Endothelial cell of umbilical vein (primary cell): ENCODE measurements around the gene MTF1. TPM values are rescaled to one million over a fixed set of nuclear protein-coding genes. Genes with fewer than 3 reads are reported as not detected.
A peak's percentile ranks its signal among the peaks of the same experiment; 100 is the strongest.

Experiments
- BruUV-seq: library from RNA; stranded (reverse); fragments of 400-500 nt; replicated peaks from 2 replicates; lab custom pipeline; 2021; lab: Mats Ljungman, UMichigan
- CTCF ChIA-PET: fragments of 300-600, 350-600 bp; sonication (Branson Sonifier 250); formaldehyde crosslinking; loops from one replicate; lab custom pipeline; 2021; ENCODE audit warnings: antibody characterized with exemption, inconsistent platforms; lab: Charles Lee
- POLR2A ChIA-PET: fragments of 300-600, 350-600 bp; sonication (Branson Sonifier 250); formaldehyde crosslinking; loops from one replicate; lab custom pipeline; 2021; ENCODE audit warnings: antibody characterized with exemption, inconsistent platforms; lab: Charles Lee
- DNase-seq: peaks from one replicate; pipeline ENCODE4 v3.0.0-alpha.2; 2011; ENCODE audit warnings: low read depth, low spot score
- FAIRE-seq: peaks from 2 replicates; lab custom pipeline; 2011; peaks lifted over from hg19 to GRCh38; lab: Jason Lieb, UNC
- H2AFZ ChIP-seq: 2 replicates; pipeline ENCODE4 v1.6.0; 2012; ENCODE audit warnings: low read depth, low read length, control low read depth, inconsistent platforms
- H3K27ac ChIP-seq: 2 replicates; pipeline ENCODE4 v1.5.1; 2011; ENCODE audit warnings: low read depth, mild to moderate bottlenecking, control low read depth, low read length, moderate library complexity; ENCODE audit not compliant: insufficient read depth
- H3K27me3 ChIP-seq, 2 experiments: 2 replicates each; pipeline versions ENCODE4 v1.6.0 to v1.6.1; 2011; ENCODE audit warnings: low read length in 2 of 2, mixed read lengths in 1 of 2; ENCODE audit not compliant: control insufficient read depth in 2 of 2, insufficient read depth in 2 of 2
- H3K36me3 ChIP-seq, 2 experiments: 2 replicates in 1 of 2; 3 replicates in 1 of 2; pipeline ENCODE4 v1.5.1; 2011; ENCODE audit warnings: low read length in 2 of 2, mild to moderate bottlenecking in 1 of 2, moderate library complexity in 1 of 2; ENCODE audit not compliant: control insufficient read depth in 2 of 2, insufficient read depth in 2 of 2; ENCODE audit errors: extremely low read depth in 1 of 2
- H3K4me1 ChIP-seq: 3 replicates; pipeline ENCODE4 v1.5.1; 2011; ENCODE audit warnings: mild to moderate bottlenecking, low read length; ENCODE audit not compliant: control insufficient read depth, insufficient read depth; ENCODE audit errors: extremely low read depth
- H3K4me2 ChIP-seq: 2 replicates; pipeline ENCODE4 v1.6.1; 2011; ENCODE audit warnings: low read length, control low read depth, mixed read lengths; ENCODE audit not compliant: insufficient read depth
- H3K4me3 ChIP-seq, 3 experiments: fragments of 200-600 bp in 1 of 3; sonication (generic), shearing (Covaris generic) in 1 of 3; replicated peaks in 1 of 3; 2 replicates each; pipeline ENCODE4 v1.5.1; 2011 to 2016; ENCODE audit warnings: control low read depth in 3 of 3, low read length in 3 of 3, mild to moderate bottlenecking in 2 of 3, inconsistent platforms in 1 of 3, low read depth in 1 of 3, moderate library complexity in 1 of 3; ENCODE audit not compliant: insufficient read depth in 1 of 3
- H3K79me2 ChIP-seq: 2 replicates; pipeline ENCODE4 v1.6.0; 2012; ENCODE audit warnings: low read length, inconsistent platforms; ENCODE audit not compliant: control insufficient read depth, insufficient read depth
- H3K9ac ChIP-seq: replicated peaks from 2 replicates; pipeline ENCODE3; 2011; ENCODE audit warnings: low read length, control low read depth; ENCODE audit not compliant: insufficient read depth; ENCODE audit errors: extremely low read depth
- H3K9me1 ChIP-seq: replicated peaks from 3 replicates; pipeline ENCODE4 v1.6.0; 2011; ENCODE audit warnings: mild to moderate bottlenecking, low read length; ENCODE audit not compliant: control insufficient read depth, insufficient read depth; ENCODE audit errors: extremely low read depth
- H3K9me3 ChIP-seq: replicated peaks from 2 replicates; pipeline ENCODE4 v1.5.1; 2012; ENCODE audit warnings: low read length, inconsistent platforms; ENCODE audit not compliant: control insufficient read depth, insufficient read depth
- H4K20me1 ChIP-seq: replicated peaks from 2 replicates; pipeline ENCODE3; 2011; ENCODE audit warnings: mild to moderate bottlenecking, low read length; ENCODE audit not compliant: control insufficient read depth, insufficient read depth; ENCODE audit errors: extremely low read depth
- CTCF ChIP-seq, 2 donors: IDR thresholded peaks; 1 replicate in 1 of 2; 2 replicates in 1 of 2; pipeline ENCODE4 v1.5.1; 2011; ENCODE audit warnings: low read length in 2 of 2, mild to moderate bottlenecking in 2 of 2, moderate library complexity in 2 of 2, control low read depth in 1 of 2, inconsistent platforms in 1 of 2, low read depth in 1 of 2; ENCODE audit not compliant: insufficient read depth in 1 of 2; ENCODE audit errors: extremely low read depth in 1 of 2
- POLR2AphosphoS5 ChIP-seq: IDR thresholded peaks from 2 replicates; pipeline ENCODE4 v1.6.1; 2012; ENCODE audit warnings: low read depth, mild to moderate bottlenecking, control low read depth, low read length, moderate library complexity; ENCODE audit not compliant: insufficient read depth
- dilution Hi-C: fragments of 300-500 bp; cut with MboI; formaldehyde crosslinking; loops from one replicate; pipeline ENCODE4 v1.15.0; 2019; ENCODE audit warnings: low sequenced_read_pairs; ENCODE audit not compliant: extremely low pct_ligation_motif_present
- intact Hi-C: fragments of 100-400 bp; cut with micrococcal nuclease; formaldehyde crosslinking; loops from one replicate; pipeline ENCODE4 v1.10.0; 2022
- polyA plus RNA-seq, 4 experiments: library from polyadenylated mRNA; depleted of rRNA in 3 of 4; stranded (reverse) in 3 of 4; unstranded in 1 of 4; fragments of >200 nt; gene quantifications; 2 replicates each; pipeline versions ENCODE4 v1.2.1 to v1.2.3, GENCODE V29; 2011 to 2012; ENCODE audit warnings: missing spikeins in 1 of 4
- total RNA-seq: library from RNA; stranded (reverse); gene quantifications from 2 replicates; pipeline ENCODE4 v1.2.3, GENCODE V29; 2021

MTF1 gene
- total and polyA plus RNA-seq, 2 donors (not counting 3 experiments of a cell fraction or from before 2014, with no cell fraction given): 4.9 to 18.5 TPM

GRCh38 chr1:37890378-37891014 is 31.1 kb upstream of the MTF1 start:
- FAIRE-seq (peak; percentile 33), DNase-seq (peak; percentile 54)
- H3K27ac ChIP-seq: no peak overlapping the region
- POLR2A ChIA-PET: no interaction called here
- dilution Hi-C loops: no loop called here
- H3K9me3 ChIP-seq: no peaks in the 10 kb centered on the region
- intact Hi-C loops: loop anchor here (1.0 to 5.0 kb wide), 3 partner anchors 57 to 129 kb away; partner anchors contain the start of gene INPP5B
- CTCF ChIA-PET: interaction anchor here (0.7 kb wide), 1 partner anchor 15 kb away, joined by 4 read pairs; no protein-coding TSS in a partner anchor
- no peaks in the 10 kb centered on the region for H4K20me1 ChIP-seq
- no peak overlapping the region for H3K4me3 ChIP-seq
- TF ChIP-seq CTCF (IDR thresholded peaks at IDR 0.05; ENCODE audit: extremely low read depth in 1 of 2, insufficient read depth in 1 of 2, low read depth in 1 of 2, low read length in 2 of 2) (peak; percentile 25 to 29), POLR2AphosphoS5 (no peak)
- H3K27me3 ChIP-seq: no peaks in the 10 kb centered on the region
- H3K36me3 ChIP-seq: peaks cover 2 to 22% of the 10 kb centered on the region in 2 experiments
- no peaks in the 10 kb centered on the region for H3K9me1 ChIP-seq
- no peak overlapping the region for H3K4me2 ChIP-seq
- H3K9ac ChIP-seq: no peak overlapping the region
- no peak overlapping the region for H2AFZ ChIP-seq
- H3K79me2 ChIP-seq: no peaks in the 10 kb centered on the region
- no peaks in the 10 kb centered on the region for H3K4me1 ChIP-seq
- BruUV-seq: no TSS peak

GRCh38 chr1:37888022-37888700 is 28.8 kb upstream of the MTF1 start:
- FAIRE-seq: no peak
- peaks cover 2 to 29% of the 10 kb centered on the region in 2 experiments for H3K36me3 ChIP-seq
- H3K9me3 ChIP-seq: no peaks in the 10 kb centered on the region
- intact Hi-C loops (no loop called here), dilution Hi-C loops (no loop called here)
- H3K9ac ChIP-seq: no peak overlapping the region
- no peak overlapping the region for H3K4me3 ChIP-seq
- DNase-seq: no peak
- POLR2A ChIA-PET: no interaction called here
- no peaks in the 10 kb centered on the region for H3K9me1 ChIP-seq
- H3K27ac ChIP-seq: no peak overlapping the region
- no peaks in the 10 kb centered on the region for H4K20me1 ChIP-seq
- CTCF ChIA-PET: no interaction called here
- no peak overlapping the region for H2AFZ ChIP-seq
- no peak for TF ChIP-seq CTCF (IDR thresholded peaks at IDR 0.05; ENCODE audit: extremely low read depth in 1 of 2, insufficient read depth in 1 of 2, low read depth in 1 of 2, low read length in 2 of 2)
- H3K27me3 ChIP-seq: no peaks in the 10 kb centered on the region
- no peaks in the 10 kb centered on the region for H3K4me1 ChIP-seq
- H3K4me2 ChIP-seq: no peak overlapping the region
- no peaks in the 10 kb centered on the region for H3K79me2 ChIP-seq
- no TSS peak for BruUV-seq
